Cardiac fibroblast (primary cell): Measurements from ENCODE around the gene LGALS7B.

Experiments used
- DNase-seq, 2 donors: peaks; one replicate each; pipeline versions ENCODE4 v3.0.0 to v3.0.0-alpha.2; 2010; ENCODE audit warnings: low read depth in 2 of 2
- H3K4me3 ChIP-seq, 2 donors: replicated peaks in 1 of 2; 1 replicate in 1 of 2; 2 replicates in 1 of 2; pipeline ENCODE4 v1.5.1; 2011; ENCODE audit warnings: low read depth in 2 of 2, low read length in 2 of 2, mild to moderate bottlenecking in 2 of 2, moderate library complexity in 1 of 2
- CTCF ChIP-seq: IDR thresholded peaks from one replicate; pipeline ENCODE4 v1.5.1; 2011; ENCODE audit warnings: low read depth, mild to moderate bottlenecking, low read length, inconsistent platforms

Gene LGALS7B

GRCh38 chr19:38836159-38836982, 47.4 kb downstream of the LGALS7B start:
- no peak for TF ChIP-seq CTCF
- DNase-seq, result no peak
- no peak overlapping the region for H3K4me3 ChIP-seq

- DNase-seq, result no peak
- TF ChIP-seq CTCF, result no peak
- H3K4me3 ChIP-seq, result no peak overlapping the region
Measured at GRCh38 chr19:38836983-38837626, 48.1 kb downstream of the LGALS7B start.

- no peak overlapping the region for H3K4me3 ChIP-seq
- TF ChIP-seq CTCF, result no peak
- DNase-seq, result no peak
Measured at GRCh38 chr19:38837656-38838121, 48.7 kb downstream of the LGALS7B start.

GRCh38 chr19:38838208-38838985, 49.4 kb downstream of the LGALS7B start:
- H3K4me3 ChIP-seq, result no peak overlapping the region
- no peak for TF ChIP-seq CTCF
- no peak for DNase-seq

- H3K4me3 ChIP-seq, result no peak overlapping the region
- DNase-seq, result no peak
- no peak for TF ChIP-seq CTCF
Measured at GRCh38 chr19:38838986-38839761, 50.2 kb downstream of the LGALS7B start.

- no peak for DNase-seq
- TF ChIP-seq CTCF, result no peak
- no peak overlapping the region for H3K4me3 ChIP-seq
Measured at GRCh38 chr19:38839816-38840582, 51.0 kb downstream of the LGALS7B start.
